HUES6 (cell line): Measurements from ENCODE around the gene DEFB121.
"Not testable (repeated sequence)": the region's sequence is repeated elsewhere in the genome, so short reads cannot be mapped to it uniquely, and the experiment has no call there.

Source experiments
- H3K27ac ChIP-seq: 2 replicates; pipeline ENCODE4 v1.7.0; 2013; ENCODE audit warnings: low read depth, mild to moderate bottlenecking, low read length, inconsistent platforms
- H3K27me3 ChIP-seq: 2 replicates; pipeline ENCODE4 v1.6.1; 2013; ENCODE audit warnings: low read length; ENCODE audit not compliant: control insufficient read depth, insufficient read depth
- H3K36me3 ChIP-seq: 2 replicates; pipeline ENCODE4 v1.6.1; 2013; ENCODE audit warnings: low read length; ENCODE audit not compliant: control insufficient read depth, insufficient read depth
- H3K4me1 ChIP-seq: 2 replicates; pipeline ENCODE4 v1.6.1; 2013; ENCODE audit warnings: low read length; ENCODE audit not compliant: control insufficient read depth, insufficient read depth
- H3K4me3 ChIP-seq: 2 replicates; pipeline ENCODE4 v1.5.1; 2013; ENCODE audit warnings: low read depth, low read length
- H3K9ac ChIP-seq: one replicate; pipeline ENCODE4 v1.6.1; 2013; ENCODE audit warnings: mild to moderate bottlenecking, low read length
- H3K9me3 ChIP-seq: 2 replicates; pipeline ENCODE4 v1.6.1; 2013; ENCODE audit warnings: low read depth, low read length; ENCODE audit not compliant: control insufficient read depth, insufficient read depth

The DEFB121 gene

GRCh38 chr20:31406115-31406514 lies at the start of gene DEFB121:
DEFB121 (minus strand) TSS chr20:31406215; CDS start chr20:31406152, 63 bp downstream.
- Histone ChIP-seq H3K9ac (no peak within 1 kb of the TSS), H3K36me3 (no peaks in the 10 kb centered on the region), H3K9me3 (peaks cover 62% of the 10 kb centered on the region; the same call in 1 of the 2 replicates), H3K4me1 (no peaks in the 10 kb centered on the region), H3K4me3 (no peak within 1 kb of the TSS), H3K27me3 (peaks cover 9% of the 10 kb centered on the region; the same call in 1 of the 2 replicates), H3K27ac (no peak within 1 kb of the TSS)

- H3K27me3 ChIP-seq, result no peaks in the 10 kb centered on the region
- H3K4me3 ChIP-seq, result no peak overlapping the region
- peaks cover 40% of the 10 kb centered on the region; the same call in 1 of the 2 replicates for H3K9me3 ChIP-seq
- no peaks in the 10 kb centered on the region for H3K36me3 ChIP-seq
- no peak overlapping the region for H3K9ac ChIP-seq
- H3K4me1 ChIP-seq, result no peaks in the 10 kb centered on the region; the same call in 1 of the 2 replicates
- no peak overlapping the region for H3K27ac ChIP-seq
These were observed 48.3 kb upstream of the DEFB121 start for GRCh38 chr20:31454361-31454760.

DNA sequence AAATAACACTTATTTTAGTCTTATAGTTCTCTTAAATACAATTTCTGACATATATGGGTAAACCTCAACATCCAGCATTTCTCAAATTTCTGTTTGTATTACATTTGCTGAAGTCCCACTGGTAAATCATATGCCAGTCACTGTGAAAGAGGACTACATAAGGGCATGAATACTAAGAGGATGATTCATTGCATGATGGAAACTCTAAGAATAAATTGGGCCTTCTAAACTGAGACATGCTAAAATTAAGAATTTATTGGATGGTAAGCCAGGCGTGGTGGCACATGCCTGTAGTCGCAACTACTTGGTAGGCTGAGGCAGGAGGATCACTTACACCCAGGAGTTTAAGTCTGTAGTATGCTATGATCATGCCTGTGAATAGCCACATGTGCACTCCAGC lies 46.6 kb upstream of the DEFB121 start:
- H3K27me3 ChIP-seq, result no peaks in the 10 kb centered on the region
- H3K36me3 ChIP-seq, result no peaks in the 10 kb centered on the region
- H3K27ac ChIP-seq, result no peak overlapping the region
- H3K4me1 ChIP-seq, result no peaks in the 10 kb centered on the region; the same call in 1 of the 2 replicates
- no peak overlapping the region for H3K9ac ChIP-seq
- H3K4me3 ChIP-seq, result no peak overlapping the region
- H3K9me3 ChIP-seq, result peaks cover 45% of the 10 kb centered on the region; the same call in 1 of the 2 replicates

DNA sequence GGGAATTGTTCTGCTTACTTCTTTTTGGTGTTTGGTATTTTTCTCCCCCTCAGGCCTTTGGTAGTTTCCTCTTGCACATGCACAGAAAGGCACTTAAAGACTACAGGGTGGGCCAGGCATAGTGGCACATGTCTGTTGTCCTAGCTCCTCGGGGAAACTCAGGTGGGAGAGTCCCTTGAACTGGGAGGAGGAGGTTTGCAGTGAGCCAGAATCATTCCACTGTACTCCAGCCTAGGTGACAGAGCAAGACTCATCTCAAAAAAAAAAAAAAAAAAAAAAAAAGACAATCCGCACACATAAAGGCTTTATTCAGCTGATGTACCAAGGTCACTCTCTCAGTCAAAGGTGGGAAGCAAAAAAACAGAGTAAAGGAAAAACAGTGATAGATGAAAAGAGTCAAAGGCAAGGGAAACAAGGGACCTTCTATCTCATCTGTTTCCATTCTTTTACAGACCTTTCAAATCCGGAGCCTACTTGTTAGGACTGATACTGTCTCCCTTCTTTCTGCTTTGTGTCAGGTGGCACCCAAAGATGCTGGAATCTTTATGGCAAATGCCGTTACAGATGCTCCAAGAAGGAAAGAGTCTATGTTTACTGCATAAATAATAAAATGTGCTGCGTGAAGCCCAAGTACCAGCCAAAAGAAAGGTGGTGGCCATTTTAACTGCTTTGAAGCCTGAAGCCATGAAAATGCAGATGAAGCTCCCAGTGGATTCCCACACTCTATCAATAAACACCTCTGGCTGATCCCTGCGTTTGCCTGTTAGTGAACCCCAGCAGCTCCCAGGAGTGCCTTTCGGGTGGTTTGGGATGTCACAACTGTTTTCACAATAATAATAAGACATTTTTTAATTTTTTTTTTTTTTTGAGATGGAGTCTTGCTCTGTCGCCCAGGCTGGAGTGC lies 43.7 kb upstream of the DEFB121 start:
- Histone ChIP-seq H3K27ac (no peak overlapping the region), H3K27me3 (no peaks in the 10 kb centered on the region), H3K4me1 (no peaks in the 10 kb centered on the region; the same call in 1 of the 2 replicates), H3K9ac (no peak overlapping the region), H3K36me3 (no peaks in the 10 kb centered on the region), H3K4me3 (no peak overlapping the region), H3K9me3 (peaks cover 57% of the 10 kb centered on the region; the same call in 1 of the 2 replicates)

DNA sequence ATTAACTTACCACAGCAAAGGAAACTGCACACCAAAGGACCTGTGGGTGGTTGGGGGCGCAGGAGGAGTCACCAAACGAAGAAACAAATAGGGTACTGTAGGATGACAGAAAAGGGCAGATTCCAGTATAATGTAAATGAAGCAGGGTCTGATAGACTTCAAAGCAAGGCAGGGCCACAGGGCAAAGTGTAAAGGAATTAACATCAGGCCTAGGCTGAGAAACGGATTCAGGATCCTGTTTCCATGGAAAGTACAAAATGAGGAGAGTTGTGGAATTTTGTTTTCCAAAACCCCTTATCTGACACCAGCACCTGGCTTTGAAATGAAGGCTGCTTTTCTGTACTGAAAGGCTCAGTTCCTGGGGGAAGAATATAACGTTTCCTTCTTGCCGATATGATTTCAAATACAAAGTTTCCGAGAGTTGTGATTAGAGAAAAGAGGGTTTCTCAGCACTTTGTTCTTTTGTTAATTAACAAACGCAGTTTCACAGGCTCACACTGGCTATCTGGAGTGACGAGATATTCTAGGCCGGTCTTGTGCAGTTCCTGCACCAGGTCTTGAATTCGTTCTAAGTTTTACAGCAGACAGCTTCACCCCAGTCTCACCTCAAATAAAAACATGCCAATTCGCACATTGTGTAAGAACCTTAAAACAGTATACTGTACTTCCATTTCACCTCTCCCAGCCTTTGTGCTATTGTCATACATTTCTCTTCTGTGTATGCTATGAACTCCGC lies 40.2 kb upstream of the DEFB121 start:
- Histone ChIP-seq H3K27ac (no peak overlapping the region), H3K4me3 (no peak overlapping the region), H3K9me3 (peaks cover 72% of the 10 kb centered on the region; the same call in 1 of the 2 replicates), H3K27me3 (no peaks in the 10 kb centered on the region), H3K4me1 (no peaks in the 10 kb centered on the region; the same call in 1 of the 2 replicates), H3K36me3 (no peaks in the 10 kb centered on the region), H3K9ac (no peak overlapping the region)

GRCh38 chr20:31440012-31440659 lies 34.1 kb upstream of the DEFB121 start, which contains the start of gene DEFB123:
DEFB123 (plus strand) TSS chr20:31440632; CDS start chr20:31440699, 67 bp downstream.
- Histone ChIP-seq H3K9me3 (peaks cover 76% of the 10 kb centered on the region; the same call in 1 of the 2 replicates), H3K27ac (no peak within 1 kb of the TSS), H3K4me3 (no peak within 1 kb of the TSS), H3K9ac (no peak within 1 kb of the TSS), H3K4me1 (no peaks in the 10 kb centered on the region; the same call in 1 of the 2 replicates), H3K36me3 (no peaks in the 10 kb centered on the region), H3K27me3 (no peaks in the 10 kb centered on the region)

DNA sequence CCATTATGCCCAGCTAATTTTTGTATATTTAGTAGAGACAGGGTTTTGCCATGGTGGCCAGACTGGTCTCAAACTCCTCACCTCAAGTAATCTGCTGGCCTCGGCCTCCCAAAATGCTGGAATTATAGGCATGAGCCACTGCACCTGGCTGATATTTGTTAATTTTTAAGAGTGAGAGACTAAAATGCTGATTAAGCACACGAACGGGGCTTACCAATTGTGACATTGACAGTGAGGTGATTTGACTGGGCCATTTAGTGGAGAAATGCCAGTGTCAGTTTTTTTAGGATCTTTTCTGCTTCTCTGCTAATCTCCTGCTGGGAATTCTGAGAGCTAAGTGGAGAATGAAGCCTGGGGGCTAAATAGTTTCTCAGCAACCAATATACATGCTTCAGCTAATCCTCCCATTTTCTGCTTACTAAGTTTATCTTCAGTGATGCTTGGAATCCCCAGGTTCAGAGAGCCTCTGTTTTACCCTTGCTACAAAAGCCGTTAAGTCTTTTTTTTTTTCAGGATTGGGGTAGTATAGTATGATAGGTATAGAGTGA lies 24.6 kb upstream of the DEFB121 start:
- Histone ChIP-seq H3K4me3 (no peak overlapping the region), H3K27ac (no peak overlapping the region), H3K9me3 (peaks cover 33% of the 10 kb centered on the region; the same call in 1 of the 2 replicates), H3K27me3 (no peaks in the 10 kb centered on the region), H3K4me1 (peaks cover 3% of the 10 kb centered on the region; the same call in 1 of the 2 replicates), H3K9ac (no peak overlapping the region), H3K36me3 (no peaks in the 10 kb centered on the region)

DNA sequence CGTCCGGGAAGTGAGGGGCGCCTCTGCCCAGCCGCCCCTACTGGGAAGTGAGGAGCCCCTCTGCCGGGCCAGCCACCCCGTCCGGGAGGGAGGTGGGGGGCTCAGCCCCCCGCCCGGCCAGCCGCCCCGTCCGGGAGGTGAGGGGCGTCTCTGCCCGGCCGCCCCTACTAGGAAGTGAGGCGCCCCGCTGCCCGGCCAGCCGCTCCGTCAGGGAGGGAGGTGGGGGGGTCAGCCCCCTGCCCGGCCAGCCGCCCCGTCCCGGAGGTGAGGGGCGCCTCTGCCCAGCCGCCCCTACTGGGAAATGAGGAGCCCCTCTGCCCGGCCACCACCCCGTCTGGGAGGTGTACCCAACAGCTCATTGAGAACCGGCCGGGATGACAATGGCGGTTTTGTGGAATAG lies 21.6 kb upstream of the DEFB121 start:
- H3K4me3 ChIP-seq, H3K36me3 ChIP-seq, H3K27ac ChIP-seq, H3K27me3 ChIP-seq, H3K9ac ChIP-seq, H3K4me1 ChIP-seq: not testable (repeated sequence)
- H3K9me3 ChIP-seq, result peaks cover 41% of the 10 kb centered on the region

DNA sequence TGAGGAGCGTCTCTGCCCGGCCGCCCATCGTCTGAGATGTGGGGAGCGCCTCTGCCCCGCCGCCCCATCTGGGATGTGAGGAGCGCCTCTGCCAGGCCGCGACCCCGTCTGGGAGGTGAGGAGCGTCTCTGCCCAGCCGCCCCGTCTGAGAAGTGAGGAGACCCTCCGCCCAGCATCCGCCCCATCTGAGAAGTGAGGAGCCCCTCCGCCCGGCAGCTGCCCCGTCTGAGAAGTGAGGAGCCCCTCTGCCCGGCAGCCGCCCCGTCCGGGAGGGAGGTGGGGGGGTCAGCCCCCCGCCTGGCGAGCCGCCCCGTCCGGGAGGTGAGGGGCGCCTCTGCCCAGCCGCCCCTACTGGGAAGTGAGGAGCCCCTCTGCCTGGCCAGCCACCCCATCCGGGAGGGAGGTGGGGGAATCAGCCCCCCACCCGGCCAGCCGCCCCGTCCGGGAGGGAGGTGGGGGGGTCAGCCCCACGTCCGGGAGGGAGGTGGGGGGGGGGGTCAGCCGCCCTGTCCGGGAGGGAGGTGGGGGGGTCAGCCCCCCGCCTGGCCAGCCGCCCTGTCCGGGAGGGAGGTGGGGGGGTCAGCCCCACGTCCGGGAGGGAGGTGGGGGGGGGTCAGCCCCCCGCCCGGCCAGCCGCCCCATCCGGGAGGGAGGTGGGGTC lies 21.0 kb upstream of the DEFB121 start:
- not testable (repeated sequence) for H3K36me3 ChIP-seq, H3K4me3 ChIP-seq, H3K27me3 ChIP-seq, H3K27ac ChIP-seq, H3K4me1 ChIP-seq, H3K9ac ChIP-seq
- peaks cover 41% of the 10 kb centered on the region for H3K9me3 ChIP-seq

DNA sequence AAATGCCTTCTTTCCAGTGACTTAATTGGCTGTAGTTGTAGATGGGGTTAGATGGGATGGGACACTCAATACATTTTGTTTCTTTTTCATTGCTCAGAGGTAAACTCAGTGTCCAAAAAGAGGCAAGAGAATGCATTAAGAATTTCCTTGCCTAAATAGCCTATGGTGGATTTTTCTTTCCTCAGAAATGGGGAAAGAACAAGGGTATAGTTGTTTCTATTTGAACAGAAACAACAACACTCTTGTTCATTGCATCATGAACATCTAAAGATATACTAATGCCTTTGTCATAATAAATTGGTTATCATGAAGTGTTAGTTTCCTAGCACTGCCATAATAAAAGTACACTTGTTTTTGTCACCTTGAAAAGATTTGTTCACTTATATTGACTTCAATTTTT lies 19.8 kb upstream of the DEFB121 start:
- Histone ChIP-seq H3K9me3 (peaks cover 45% of the 10 kb centered on the region), H3K9ac (no peak overlapping the region), H3K27ac (no peak overlapping the region), H3K36me3 (no peaks in the 10 kb centered on the region), H3K4me1 (peaks cover 3% of the 10 kb centered on the region; the same call in 1 of the 2 replicates), H3K27me3 (no peaks in the 10 kb centered on the region; the same call in 1 of the 2 replicates), H3K4me3 (no peak overlapping the region)
